AG09309 (cell line): Measurements from ENCODE around the gene ARMC5.
A peak's percentile ranks its signal among the peaks of the same experiment; 100 is the strongest.

Source experiments
- DNase-seq: peaks from one replicate; pipeline ENCODE4 v3.0.0-alpha.2; 2010; ENCODE audit warnings: low read depth
- H3K4me3 ChIP-seq: 2 replicates; pipeline ENCODE4 v1.5.1; 2011; ENCODE audit warnings: mild to moderate bottlenecking, low read depth, low read length, moderate library complexity; ENCODE audit not compliant: control insufficient read depth
- CTCF ChIP-seq: IDR thresholded peaks from 2 replicates; pipeline ENCODE4 v1.5.1; 2011; ENCODE audit warnings: mild to moderate bottlenecking, low read depth, low read length, inconsistent platforms; ENCODE audit not compliant: insufficient read depth, control insufficient read depth; ENCODE audit errors: missing control alignments

ARMC5 gene

GRCh38 chr16:31467858-31468257 lies 8.6 kb downstream of the ARMC5 start:
- TF ChIP-seq CTCF = no peak
- no peak for DNase-seq
- no peak overlapping the region for H3K4me3 ChIP-seq

- TF ChIP-seq CTCF = no peak
These were observed 11.3 kb downstream of the ARMC5 start for GRCh38 chr16:31470615-31471014.

GRCh38 chr16:31471241-31471874 lies 12.1 kb downstream of the ARMC5 start:
- H3K4me3 ChIP-seq = peak overlapping the region; percentile 70
- no peak for DNase-seq
- TF ChIP-seq CTCF = no peak

More at GRCh38 chr16:31470615-31471014, 11.3 kb downstream of the ARMC5 start:
- DNase-seq = no peak
- no peak overlapping the region; the same call in none of the 2 replicates for H3K4me3 ChIP-seq

- no peak for TF ChIP-seq CTCF
- DNase-seq = no peak
- H3K4me3 ChIP-seq = peak within 1 kb of the TSS; percentile 70
These were observed 12.8 kb downstream of the ARMC5 start, which contains the start of gene TGFB1I1 for GRCh38 chr16:31471875-31472708. Gene TGFB1I1 (plus strand): TSS chr16:31472152. CDS start chr16:31472189, 37 bp downstream.

- TF ChIP-seq CTCF = peak; percentile 78
- H3K4me3 ChIP-seq = peak overlapping the region; percentile 70
- peak; percentile 70 for DNase-seq
These were observed 13.5 kb downstream of the ARMC5 start for GRCh38 chr16:31472709-31473203.

GRCh38 chr16:31473264-31473984 lies 14.1 kb downstream of the ARMC5 start:
- no peak for TF ChIP-seq CTCF
- DNase-seq = no peak
- no peak overlapping the region for H3K4me3 ChIP-seq
